Skeletal muscle tissue (tissue), 4 donors: ENCODE data around the gene NLGN4Y. TPM values are rescaled to one million over a fixed set of nuclear protein-coding genes. Genes with fewer than 3 reads are reported as not detected.

ENCODE experiments used
- H3K27ac ChIP-seq: one replicate; pipeline ENCODE4 v1.7.0; 2013; ENCODE audit warnings: mild to moderate bottlenecking, low read depth, low read length, inconsistent platforms
- H3K27me3 ChIP-seq, 3 donors: one replicate each; pipeline ENCODE4 v1.7.0; 2013; ENCODE audit warnings: low read length in 3 of 3; ENCODE audit not compliant: control insufficient read depth in 3 of 3, insufficient read depth in 3 of 3
- H3K36me3 ChIP-seq, 3 donors: one replicate each; pipeline ENCODE4 v1.7.0; 2013; ENCODE audit warnings: low read length in 3 of 3; ENCODE audit not compliant: control insufficient read depth in 3 of 3, insufficient read depth in 3 of 3
- H3K4me1 ChIP-seq, 3 donors: one replicate each; pipeline ENCODE4 v1.7.0; 2013; ENCODE audit warnings: low read length in 3 of 3, mild to moderate bottlenecking in 3 of 3; ENCODE audit not compliant: control insufficient read depth in 3 of 3, insufficient read depth in 3 of 3
- H3K4me3 ChIP-seq, 3 donors: one replicate each; pipeline ENCODE4 v1.7.0; 2013; ENCODE audit warnings: low read length in 3 of 3
- H3K9ac ChIP-seq, 3 donors: one replicate each; pipeline ENCODE4 v1.7.0; 2013; ENCODE audit warnings: low read length in 3 of 3, mild to moderate bottlenecking in 3 of 3, moderate library complexity in 2 of 3, low read depth in 1 of 3
- H3K9me3 ChIP-seq, 3 donors: one replicate each; pipeline ENCODE4 v1.7.0; 2013; ENCODE audit warnings: low read length in 3 of 3; ENCODE audit not compliant: control insufficient read depth in 3 of 3
- total RNA-seq: library from RNA; depleted of rRNA; stranded (reverse); fragments of >200 nt; gene quantifications from one replicate; pipeline ENCODE4 v1.2.3, GENCODE V29; 2014
- donor health status: Osteomylitis.

NLGN4Y gene
- total RNA-seq, 1 donor from 2014 or later, result 9.4 TPM

DNA sequence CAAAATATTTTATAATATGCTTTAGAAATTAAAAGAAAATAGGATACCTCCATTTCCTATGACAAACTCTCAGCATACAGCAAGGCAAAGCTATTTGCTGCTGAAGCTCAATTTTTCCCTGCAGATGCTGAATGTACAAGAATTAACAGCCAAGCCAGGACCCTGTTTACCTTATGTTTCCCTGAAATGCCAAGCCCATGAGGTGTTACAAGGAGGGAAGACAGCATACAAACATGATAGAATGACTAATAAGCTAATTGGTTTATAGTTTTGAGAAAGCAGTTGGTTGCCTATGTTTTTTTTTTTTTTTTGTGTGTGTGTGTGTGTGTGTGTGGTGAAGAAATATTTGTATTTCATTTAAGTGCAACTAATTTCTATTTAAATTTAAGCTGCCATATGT lies 113.2 kb downstream of the NLGN4Y start:
- Histone ChIP-seq H3K27ac (no peak overlapping the region), H3K36me3 (no peaks in the 10 kb centered on the region), H3K4me1 (no peaks in the 10 kb centered on the region), H3K4me3 (no peak overlapping the region), H3K9ac (no peak overlapping the region), H3K27me3 (no peaks in the 10 kb centered on the region), H3K9me3 (no peaks in the 10 kb centered on the region)

DNA sequence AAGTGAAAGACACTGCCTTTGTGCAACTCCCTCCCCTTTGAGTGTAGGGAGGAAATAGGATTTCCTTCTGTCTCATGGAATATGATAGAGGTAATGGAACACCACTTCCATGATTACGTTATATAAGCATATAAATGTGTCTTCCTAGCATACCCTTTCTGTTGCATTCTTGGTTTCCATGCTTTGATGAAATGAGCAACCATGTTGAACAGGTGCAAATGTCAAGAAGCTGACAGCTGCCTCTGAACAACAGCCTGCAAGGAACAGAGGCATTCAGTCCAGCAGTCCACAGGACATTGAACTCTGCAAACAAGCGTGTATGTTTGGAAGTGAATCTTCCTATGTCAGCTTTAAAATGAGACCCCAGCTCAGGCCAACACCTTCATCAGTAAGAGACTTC lies 117.5 kb downstream of the NLGN4Y start:
- Histone ChIP-seq H3K4me3 (no peak overlapping the region), H3K27me3 (no peaks in the 10 kb centered on the region), H3K9me3 (no peaks in the 10 kb centered on the region), H3K9ac (no peak overlapping the region), H3K36me3 (no peaks in the 10 kb centered on the region), H3K4me1 (no peaks in the 10 kb centered on the region), H3K27ac (no peak overlapping the region)

DNA sequence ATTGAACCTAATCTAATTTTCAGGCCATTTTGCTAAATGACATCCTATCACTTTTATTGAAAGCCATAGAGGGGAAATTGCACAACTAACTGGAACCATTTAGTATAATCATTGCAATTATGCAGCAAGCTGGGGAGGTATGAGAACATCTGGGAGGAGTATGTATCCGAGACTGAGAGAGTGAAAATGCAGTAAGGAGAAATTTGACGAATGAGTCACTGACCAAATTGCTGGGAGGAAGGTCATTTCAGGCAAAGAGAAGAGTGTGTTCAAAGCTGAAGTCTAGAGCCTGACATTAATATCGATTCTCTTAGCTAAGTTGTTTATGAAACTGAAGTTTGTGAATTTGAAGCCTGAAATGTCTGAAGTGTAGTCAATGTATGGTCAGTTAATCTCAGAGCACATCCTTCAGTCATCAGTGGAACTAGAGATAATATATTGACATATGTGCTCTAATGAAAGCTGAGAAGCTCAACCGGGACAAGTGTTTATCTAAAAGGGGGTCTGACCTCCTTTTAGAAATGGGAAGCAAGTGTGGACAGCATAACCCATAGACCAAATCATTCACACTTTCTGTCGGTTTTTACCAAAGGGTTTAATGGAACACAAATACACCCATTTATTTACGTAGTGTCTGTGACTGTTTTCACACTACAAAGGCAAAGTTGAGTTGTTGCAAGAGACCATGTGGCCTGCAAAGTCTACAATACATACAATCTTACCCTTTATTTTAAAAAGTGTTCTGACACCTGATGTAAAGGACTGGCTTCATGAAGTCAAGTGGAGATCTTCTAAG lies 120.0 kb downstream of the NLGN4Y start:
- Histone ChIP-seq H3K27me3 (no peaks in the 10 kb centered on the region), H3K4me1 (no peaks in the 10 kb centered on the region), H3K27ac (no peak overlapping the region), H3K36me3 (no peaks in the 10 kb centered on the region), H3K9ac (no peak overlapping the region), H3K9me3 (no peaks in the 10 kb centered on the region), H3K4me3 (no peak overlapping the region)

DNA sequence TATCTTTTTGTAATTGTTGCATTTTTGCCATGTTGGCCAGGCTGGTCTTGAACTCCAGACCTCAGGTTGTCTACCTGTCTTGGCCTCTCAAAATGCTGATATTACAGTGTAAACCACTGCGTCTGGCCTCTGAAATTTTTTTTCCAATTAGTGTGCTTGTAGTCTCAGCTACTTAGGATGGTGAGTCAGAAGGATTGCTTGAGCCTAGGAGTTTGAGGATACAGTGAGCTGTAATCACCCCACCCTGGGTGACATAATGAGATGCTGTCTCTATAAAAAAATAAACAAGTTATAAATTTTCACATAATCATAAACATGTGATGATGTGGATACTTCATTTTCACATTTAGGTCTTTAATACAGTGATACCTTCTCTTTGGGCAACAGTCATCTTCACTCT lies 154.9 kb downstream of the NLGN4Y start:
- no peaks in the 10 kb centered on the region for H3K9me3 ChIP-seq

DNA sequence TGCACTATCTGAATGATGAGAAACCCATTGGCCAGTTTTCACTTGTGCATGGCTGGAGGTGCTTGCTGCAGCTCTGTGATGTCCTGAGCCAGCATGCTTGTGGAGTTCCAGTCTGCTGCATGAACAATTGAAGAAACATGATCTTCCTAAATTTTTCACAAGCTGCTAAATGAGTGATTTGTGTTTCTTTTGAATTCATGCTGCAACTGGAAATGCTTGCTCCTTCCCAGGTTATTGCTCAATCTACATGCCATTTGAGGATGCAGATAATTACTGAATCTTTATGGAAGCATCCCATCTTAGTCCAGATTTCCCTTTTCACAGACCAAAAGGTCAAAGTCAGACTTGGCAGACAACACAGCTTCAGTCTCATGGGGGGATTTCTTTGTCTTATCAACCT lies 170.2 kb downstream of the NLGN4Y start:
- Histone ChIP-seq H3K27ac (no peak overlapping the region), H3K9ac (no peak overlapping the region), H3K4me1 (no peaks in the 10 kb centered on the region), H3K4me3 (no peak overlapping the region), H3K36me3 (no peaks in the 10 kb centered on the region), H3K27me3 (no peaks in the 10 kb centered on the region), H3K9me3 (no peaks in the 10 kb centered on the region)

More for the DNA sequence above, 154.9 kb downstream of the NLGN4Y start:
- no peaks in the 10 kb centered on the region for H3K36me3 ChIP-seq
- H3K4me3 ChIP-seq, result no peak overlapping the region
- H3K9ac ChIP-seq, result no peak overlapping the region
- no peak overlapping the region for H3K27ac ChIP-seq
- no peaks in the 10 kb centered on the region for H3K27me3 ChIP-seq
- H3K4me1 ChIP-seq, result no peaks in the 10 kb centered on the region

DNA sequence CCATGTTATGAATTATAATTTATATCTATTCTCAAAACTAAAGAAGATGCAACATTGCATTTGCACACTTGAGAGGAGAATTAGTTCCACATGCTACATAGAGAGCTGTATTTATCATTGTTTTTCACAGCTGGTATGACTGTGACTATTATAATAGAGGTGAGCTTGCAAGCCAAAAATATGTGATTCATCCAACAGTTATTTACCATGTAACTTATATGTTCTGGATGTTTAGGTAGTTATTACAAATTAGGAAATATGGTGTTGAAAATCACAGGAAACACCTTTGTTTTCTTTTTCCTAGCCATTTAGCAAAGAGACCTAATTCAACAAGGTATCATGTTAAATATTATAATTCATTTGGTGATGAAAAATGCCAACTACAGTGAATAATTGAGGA lies 183.8 kb downstream of the NLGN4Y start:
- Histone ChIP-seq H3K9ac (no peak overlapping the region), H3K9me3 (no peaks in the 10 kb centered on the region), H3K4me1 (no peaks in the 10 kb centered on the region), H3K27ac (no peak overlapping the region), H3K4me3 (no peak overlapping the region), H3K36me3 (no peaks in the 10 kb centered on the region), H3K27me3 (no peaks in the 10 kb centered on the region)

DNA sequence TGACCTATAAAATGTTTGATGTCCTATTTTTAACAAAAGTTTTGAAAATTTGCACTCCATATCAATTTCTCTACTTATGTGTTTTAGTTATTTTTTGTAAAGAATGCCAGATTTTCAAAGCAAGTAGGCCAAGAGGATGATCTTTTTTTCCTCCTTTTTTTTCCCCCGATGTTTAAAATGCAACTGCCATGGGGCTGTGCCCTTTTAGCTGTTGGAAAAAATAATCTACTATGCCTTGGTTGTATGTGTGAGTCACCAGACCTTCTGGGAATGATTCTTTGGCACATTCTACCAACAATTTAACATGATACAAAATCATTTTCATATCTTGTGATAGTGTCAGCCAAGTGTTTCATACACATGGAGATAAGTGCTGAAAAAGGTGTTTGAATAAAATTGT lies 217.3 kb downstream of the NLGN4Y start:
- H3K9me3 ChIP-seq, result no peaks in the 10 kb centered on the region
- H3K9ac ChIP-seq, result no peak overlapping the region
- H3K27me3 ChIP-seq, result no peaks in the 10 kb centered on the region
- H3K4me1 ChIP-seq, result no peaks in the 10 kb centered on the region
- no peaks in the 10 kb centered on the region for H3K36me3 ChIP-seq
- H3K4me3 ChIP-seq, result no peak overlapping the region
- H3K27ac ChIP-seq, result no peak overlapping the region

DNA sequence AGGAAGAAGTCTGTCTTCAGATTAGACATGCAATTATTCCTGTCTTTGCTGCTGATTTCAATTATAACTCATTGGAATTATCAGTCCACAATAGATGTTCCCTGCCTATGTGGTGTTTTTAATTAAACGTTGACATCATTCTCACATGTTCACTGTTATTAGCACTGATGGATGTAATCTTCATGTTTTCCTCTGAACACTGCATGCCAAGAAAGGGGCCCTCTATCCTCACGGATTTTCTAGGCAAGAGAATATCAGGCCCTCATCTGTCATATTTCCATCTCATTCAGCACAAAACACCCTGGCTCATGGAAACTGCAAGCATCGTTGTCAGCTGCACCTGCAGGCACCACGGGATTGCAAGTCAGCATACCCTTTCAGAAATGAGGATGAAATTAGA lies 224.0 kb downstream of the NLGN4Y start:
- no peaks in the 10 kb centered on the region for H3K36me3 ChIP-seq
- no peaks in the 10 kb centered on the region for H3K27me3 ChIP-seq
- H3K4me1 ChIP-seq, result no peaks in the 10 kb centered on the region
- no peak overlapping the region for H3K27ac ChIP-seq
- H3K9ac ChIP-seq, result no peak overlapping the region
- no peak overlapping the region for H3K4me3 ChIP-seq
- H3K9me3 ChIP-seq, result no peaks in the 10 kb centered on the region

DNA sequence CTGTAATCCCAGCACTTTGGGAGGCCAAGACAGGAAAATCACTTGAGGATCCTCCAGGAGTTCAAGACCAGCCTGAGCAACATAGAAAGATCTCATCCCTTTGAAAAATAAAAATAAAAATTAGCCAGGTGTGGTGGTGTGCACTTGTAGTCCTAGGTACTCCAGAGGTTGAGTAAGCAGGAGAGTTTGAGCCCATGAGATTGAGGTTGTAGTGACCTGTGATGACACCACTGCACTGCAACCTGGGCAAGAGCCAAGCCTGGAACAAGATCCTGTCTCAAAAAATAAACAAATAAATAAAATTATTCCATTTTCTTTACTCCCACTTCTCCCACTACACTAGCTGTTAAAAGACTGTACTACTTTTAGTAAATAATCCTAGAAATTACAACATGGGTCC lies 231.2 kb downstream of the NLGN4Y start:
- Histone ChIP-seq H3K4me1 (no peaks in the 10 kb centered on the region), H3K9ac (no peak overlapping the region), H3K9me3 (no peaks in the 10 kb centered on the region), H3K4me3 (no peak overlapping the region), H3K27ac (no peak overlapping the region), H3K36me3 (no peaks in the 10 kb centered on the region), H3K27me3 (no peaks in the 10 kb centered on the region)

DNA sequence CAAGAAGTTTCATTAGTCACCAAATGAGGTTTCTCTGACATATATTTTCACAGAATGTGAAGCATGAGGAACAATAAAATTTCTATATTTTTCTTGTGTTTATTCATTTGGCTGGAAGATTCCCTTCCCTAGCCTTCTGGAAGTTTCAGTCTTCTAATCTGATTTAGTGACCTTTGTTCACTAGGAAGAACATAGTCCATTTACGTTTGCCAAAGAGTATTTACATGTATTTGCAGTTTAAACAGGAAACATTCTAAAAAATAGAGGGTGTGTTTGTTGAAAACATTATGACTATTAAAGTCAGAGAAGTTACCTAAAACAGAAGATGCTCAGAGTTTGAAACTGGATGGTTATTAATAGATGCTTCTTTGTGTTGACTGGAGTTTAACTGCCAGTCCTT lies 238.6 kb downstream of the NLGN4Y start:
- H3K27ac ChIP-seq, result no peak overlapping the region

More for the DNA sequence above, 238.6 kb downstream of the NLGN4Y start:
- H3K27me3 ChIP-seq, result no peaks in the 10 kb centered on the region
- no peaks in the 10 kb centered on the region for H3K9me3 ChIP-seq
- no peak overlapping the region for H3K4me3 ChIP-seq
- no peak overlapping the region for H3K9ac ChIP-seq
- H3K36me3 ChIP-seq, result no peaks in the 10 kb centered on the region
- H3K4me1 ChIP-seq, result no peaks in the 10 kb centered on the region
